Esophagus mucosa (tissue), 1 donor: ENCODE results near the gene PROSER3. TPM values are rescaled to one million over a fixed set of nuclear protein-coding genes. Genes with fewer than 3 reads are reported as not detected.
A peak's percentile ranks its signal among the peaks of the same experiment; 100 is the strongest.

Experiments used
- ATAC-seq: fragments of 200-7000 bp; cut with Tn5 transposase; one replicate; pipeline ENCODE4 v1.9.1; 2020
- total RNA-seq: library from RNA; stranded (reverse); gene quantifications from one replicate; pipeline ENCODE4 v1.2.4, GENCODE V29; 2023
- donor health status: DM: yes; HTN: yes; CAD: no.

The PROSER3 gene
- 14.7 TPM for total RNA-seq

DNA sequence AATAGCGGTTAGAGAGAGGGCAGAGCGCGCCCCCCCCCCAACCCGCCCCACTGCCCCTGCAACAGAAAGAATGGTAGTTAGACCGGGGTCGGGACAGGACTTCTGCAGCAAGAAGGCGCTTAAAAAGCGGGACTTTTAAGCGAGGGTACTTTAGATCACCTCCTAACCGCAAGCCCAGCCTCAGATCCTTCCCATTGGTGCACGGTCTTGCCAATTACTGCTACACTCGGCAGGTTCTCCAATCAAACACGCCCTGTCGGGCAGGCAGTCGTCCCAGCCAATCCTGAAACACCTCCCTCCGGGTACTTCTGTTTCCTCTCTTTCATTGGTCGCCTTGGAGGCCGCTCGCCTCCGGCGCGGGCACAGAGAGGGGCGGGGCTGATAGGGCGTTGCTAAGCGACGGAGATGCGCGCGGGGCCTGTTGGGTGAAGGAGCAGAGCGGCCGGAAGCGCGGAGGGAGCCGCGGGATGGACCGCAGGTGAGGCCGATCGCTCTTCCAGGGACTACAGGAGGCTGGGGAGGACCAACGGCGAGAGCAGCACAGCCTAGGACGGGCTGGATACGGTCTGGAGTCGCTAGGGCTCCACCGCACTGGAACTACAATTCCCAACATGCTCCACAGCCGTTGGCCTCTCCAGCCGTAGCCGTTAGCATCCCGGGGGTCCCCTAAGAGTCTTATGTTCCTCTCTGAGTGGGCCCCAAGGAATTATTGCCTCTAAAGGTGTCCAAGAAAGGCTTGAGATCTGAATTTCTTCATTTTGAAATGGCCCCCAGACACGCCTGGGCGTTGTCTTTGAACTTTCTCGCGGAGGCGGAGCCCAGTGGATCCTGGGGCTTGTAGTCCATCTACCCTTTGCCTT lies at the start of gene PROSER3:
Gene PROSER3 (plus strand): TSS at position 428 of the 860 bp plus-strand sequence. CDS start 40 bp downstream, at position 468.
- ATAC-seq: peak; percentile 95

DNA sequence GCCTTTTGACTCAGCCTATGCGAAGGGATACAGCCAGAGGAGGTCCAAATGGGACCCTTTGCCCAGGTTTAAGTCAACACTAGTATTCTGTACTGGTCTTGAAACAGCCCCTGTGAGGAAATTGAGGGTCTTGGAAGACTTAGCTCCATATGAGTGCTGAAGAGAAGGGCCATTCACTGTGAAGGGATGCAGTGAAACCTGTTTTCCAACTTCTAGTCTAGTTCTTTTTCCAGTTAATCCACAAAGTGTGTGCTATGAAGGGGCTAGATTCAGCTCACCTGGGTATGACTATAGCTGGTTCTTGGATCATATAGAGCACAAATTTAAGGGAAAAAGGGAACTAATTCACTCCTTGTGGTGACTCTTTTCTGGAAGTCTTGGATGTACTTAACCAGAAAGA lies 49.6 kb upstream of the PROSER3 start:
- peak; percentile 22 for ATAC-seq

DNA sequence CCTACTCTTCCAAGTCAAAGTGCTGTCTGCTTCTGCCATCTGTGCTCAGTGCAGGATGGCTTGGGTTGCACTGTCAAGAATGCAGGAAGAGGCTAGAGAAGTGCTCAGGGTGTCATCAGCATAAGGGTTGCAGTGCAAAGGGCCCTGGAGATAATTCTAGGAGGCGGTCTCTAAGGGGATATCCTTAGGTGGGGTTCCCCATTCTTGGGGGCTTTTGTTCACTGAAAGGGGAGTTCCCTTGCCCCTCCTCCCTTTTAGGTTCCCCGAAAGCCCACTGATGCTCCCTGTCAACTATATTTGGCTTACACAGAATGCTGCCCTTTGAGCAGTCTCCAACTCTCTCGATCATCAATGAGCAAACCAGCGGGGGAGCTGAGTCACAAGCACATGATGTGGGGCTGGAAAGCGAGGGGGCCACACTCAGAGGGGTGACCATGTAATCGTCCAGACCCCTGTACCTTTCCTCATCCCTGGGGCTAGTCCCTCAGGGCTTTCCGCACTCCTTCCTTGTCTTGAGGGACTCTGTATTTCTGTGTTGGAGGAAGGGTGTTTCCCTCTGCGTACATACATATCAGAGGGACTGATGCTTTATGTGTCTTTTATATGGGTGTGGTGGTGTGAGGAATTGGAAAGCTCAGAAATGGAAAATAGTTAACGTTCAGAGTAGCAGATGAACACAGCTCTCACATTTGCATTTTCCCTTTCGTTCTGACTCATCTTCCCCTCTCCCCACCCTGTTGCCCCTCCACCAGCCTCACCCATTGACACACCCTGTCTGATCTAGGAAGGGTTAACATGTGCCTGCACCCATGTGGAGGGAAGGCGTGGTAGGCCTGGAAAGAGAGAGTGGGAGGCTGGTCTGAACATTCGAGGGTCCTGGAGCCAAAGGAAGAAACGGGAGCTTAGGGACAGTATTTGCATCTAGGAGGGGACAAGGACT lies 46.9 kb upstream of the PROSER3 start:
- peak; percentile 51 for ATAC-seq

DNA sequence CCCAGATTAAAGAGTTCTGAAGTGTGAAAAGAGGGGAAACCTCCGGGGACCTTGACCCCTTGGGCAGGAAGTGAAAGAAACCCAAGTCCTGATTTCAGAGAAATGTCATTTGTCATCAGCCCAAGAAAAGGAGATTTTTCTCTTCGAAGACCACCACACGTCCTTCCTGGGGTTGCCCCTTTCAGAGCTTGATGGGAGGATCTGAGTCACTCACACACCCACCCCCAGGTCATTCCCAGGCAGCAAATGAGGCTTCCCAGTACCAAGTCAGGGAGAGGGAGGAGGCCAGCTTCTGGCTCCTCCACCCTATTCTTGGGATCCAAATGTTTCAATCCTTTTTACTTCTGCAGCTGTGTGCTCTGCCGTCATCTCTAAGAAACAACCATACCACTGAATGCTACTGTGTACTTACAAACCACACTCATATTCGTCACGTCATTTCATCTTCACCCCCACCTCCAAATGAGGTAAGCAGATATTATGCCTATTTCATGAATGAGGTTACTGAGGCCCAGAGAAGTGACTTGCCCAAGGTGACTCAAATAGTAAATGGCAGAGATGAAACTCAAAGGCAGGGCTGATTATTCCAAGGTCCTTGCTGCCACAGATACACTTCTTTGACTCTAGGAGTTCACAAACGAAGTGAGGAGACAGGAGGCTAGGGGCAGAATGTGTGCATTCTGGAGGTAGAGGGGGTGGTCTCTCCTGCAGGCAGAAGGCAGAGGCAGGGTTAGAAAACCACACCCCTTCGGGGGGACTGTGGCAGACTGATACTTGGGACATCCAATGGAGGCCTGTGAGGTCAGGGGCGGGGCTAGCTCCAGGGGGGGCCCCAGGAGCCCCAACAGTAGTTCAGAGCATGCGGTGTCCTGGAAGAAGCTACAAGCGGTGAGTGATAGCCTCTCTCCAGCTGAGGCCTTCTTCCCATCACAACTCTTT lies 45.1 kb upstream of the PROSER3 start:
- no peak for ATAC-seq

DNA sequence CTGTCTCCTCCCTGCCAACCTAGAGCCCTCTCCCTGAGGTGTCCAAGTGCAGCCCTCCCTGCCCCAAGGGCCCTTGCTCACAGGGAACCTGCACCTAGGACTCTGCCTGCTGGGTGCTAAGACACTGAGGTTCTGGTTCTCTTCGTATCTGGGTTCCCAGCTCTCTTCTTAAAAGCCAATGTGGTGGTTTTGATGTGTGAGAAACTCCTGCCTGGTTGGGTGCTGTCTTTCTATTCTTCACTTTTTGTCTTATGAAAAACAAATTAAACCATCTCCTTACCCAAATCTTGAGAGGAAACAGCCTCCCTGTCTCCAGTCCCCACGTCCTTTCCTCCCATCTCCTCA lies 44.5 kb upstream of the PROSER3 start:
- no peak for ATAC-seq

DNA sequence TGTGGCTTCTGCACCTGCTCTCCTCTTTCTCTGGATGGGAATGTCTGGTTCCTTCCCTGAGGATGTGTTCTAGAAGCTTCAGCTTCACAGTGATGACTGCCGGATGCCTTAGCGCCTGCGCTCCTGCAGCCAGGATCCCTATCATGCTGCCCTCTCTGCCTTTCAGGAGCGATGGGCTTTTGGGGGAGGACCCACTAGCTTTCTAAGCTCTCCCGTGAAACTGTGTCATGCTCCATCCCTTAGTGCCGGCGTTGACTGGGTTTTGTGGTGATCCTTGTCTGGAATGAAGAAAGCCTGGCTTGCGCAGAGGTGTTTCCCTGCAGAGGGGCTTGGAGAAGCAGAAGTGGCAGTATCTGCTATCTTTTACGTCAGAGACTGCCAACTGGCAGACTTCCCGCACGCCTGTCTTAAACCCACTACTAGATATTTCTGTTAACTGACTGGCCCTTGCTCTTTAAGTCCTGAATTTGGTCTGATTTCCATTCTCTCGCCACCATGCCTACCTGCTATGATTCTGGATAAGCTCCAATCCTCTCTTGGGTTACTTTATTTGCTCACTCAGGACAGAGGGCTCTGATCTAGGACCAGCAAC lies 44.0 kb upstream of the PROSER3 start:
- ATAC-seq: no peak

DNA sequence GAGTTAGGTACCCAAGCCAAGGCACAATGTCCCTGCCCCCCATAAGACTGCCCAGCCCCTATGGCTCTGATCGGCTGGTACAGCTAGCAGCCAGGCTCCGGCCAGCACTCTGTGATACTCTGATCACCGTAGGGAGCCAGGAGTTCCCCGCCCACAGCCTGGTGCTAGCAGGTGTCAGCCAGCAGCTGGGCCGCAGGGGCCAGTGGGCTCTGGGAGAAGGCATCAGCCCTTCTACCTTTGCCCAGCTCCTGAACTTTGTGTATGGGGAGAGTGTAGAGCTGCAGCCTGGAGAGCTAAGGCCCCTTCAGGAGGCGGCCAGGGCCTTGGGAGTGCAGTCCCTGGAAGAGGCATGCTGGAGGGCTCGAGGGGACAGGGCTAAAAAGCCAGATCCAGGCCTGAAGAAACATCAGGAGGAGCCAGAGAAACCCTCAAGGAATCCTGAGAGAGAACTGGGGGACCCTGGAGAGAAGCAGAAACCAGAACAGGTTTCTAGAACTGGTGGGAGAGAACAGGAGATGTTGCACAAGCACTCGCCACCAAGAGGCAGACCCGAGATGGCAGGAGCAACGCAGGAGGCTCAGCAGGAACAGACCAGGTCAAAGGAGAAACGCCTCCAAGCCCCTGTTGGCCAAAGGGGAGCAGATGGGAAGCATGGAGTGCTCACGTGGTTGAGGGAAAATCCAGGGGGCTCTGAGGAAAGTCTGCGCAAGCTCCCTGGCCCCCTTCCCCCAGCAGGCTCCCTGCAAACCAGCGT lies 43.2 kb upstream of the PROSER3 start:
- ATAC-seq: no peak

DNA sequence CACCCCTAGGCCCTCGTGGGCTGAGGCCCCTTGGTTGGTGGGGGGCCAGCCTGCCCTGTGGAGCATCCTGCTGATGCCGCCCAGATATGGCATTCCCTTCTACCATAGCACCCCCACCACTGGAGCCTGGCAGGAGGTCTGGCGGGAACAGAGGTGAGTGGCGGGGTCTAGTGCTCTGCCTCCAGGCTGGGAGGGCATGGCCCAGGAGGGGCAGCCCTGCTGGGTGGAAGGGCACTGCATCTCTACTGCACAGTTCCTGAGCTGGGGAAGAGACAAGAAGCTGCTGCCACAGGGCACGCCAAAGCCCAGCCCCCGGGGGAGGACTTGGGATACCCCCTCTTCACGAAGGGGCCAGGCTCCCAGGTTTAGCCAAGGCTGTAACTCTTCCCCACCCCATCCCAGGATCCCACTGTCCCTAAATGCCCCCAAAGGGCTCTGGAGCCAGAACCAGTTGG lies 42.6 kb upstream of the PROSER3 start:
- ATAC-seq: no peak

DNA sequence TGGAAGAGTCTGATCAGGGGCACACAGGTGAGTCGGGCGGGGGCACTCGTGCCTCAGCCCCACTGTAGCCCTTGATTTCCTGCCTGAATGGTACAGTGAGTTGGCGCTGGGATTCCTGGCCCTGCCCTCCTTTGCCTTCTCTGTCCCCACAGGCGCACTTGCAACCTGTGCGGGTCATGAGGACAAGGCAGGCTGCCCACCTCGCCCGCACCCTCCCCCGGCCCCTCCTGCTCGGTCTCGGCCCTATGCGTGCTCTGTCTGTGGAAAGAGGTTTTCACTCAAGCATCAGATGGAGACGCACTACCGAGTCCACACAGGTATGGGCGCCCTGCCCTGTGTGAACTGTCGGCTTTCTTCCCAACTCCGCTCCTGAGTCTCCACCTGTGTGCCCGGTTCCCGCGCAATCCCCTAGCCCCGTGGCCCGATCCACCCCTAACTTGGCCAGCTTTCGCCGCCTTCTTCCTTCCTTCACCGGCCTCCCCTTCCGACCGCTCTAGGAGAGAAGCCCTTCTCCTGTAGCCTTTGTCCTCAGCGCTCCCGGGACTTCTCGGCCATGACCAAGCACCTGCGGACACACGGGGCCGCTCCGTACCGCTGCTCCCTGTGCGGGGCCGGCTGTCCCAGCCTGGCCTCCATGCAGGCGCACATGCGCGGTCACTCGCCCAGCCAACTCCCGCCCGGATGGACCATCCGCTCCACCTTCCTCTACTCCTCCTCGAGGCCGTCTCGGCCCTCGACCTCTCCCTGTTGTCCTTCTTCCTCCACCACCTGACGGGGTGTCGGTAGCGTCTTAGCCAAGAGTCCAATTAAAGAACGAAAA lies 41.8 kb upstream of the PROSER3 start:
- peak; percentile 4 for ATAC-seq

DNA sequence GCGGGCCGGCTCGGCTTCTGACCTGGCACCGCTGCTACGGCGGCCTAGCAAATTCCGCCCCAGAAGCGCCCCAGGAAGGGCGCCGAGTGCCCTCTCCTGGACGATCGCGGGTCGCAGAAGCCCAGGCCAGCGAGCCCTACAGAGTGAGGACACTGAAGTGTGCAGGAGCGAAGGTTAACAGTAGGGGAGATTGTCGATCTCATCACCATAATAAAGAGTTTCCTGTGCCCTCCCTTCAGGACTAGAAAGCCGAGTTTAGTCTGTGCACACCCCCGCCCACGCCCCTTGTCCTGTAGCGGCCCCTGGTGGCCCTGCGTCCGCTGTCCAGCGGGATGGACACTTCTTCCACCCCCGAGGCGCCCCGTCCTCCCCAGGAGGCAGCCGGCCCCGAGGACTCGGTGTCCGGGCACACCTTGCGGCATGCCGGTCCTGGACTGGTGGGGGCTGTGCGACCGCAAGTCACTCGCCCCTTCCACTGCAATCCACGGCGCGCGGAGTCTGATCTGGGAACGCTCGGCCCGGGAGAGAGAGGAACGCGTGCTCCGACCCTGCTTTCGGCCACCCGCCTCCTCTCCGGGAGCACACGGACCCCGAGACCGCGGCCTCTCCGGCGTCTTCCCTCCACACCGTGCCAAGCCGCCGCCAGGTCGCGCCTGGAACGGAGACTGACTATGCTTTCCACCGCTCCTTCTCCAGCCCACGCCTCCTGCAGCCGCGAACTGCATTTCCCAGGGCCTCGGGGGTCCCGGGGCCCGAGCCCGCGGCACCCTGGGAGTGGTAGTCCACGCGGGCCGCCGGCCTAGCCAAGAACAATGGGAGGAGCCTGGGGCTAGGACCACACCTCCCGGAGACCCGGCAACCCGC lies 40.9 kb upstream of the PROSER3 start:
- peak; percentile 90 for ATAC-seq

DNA sequence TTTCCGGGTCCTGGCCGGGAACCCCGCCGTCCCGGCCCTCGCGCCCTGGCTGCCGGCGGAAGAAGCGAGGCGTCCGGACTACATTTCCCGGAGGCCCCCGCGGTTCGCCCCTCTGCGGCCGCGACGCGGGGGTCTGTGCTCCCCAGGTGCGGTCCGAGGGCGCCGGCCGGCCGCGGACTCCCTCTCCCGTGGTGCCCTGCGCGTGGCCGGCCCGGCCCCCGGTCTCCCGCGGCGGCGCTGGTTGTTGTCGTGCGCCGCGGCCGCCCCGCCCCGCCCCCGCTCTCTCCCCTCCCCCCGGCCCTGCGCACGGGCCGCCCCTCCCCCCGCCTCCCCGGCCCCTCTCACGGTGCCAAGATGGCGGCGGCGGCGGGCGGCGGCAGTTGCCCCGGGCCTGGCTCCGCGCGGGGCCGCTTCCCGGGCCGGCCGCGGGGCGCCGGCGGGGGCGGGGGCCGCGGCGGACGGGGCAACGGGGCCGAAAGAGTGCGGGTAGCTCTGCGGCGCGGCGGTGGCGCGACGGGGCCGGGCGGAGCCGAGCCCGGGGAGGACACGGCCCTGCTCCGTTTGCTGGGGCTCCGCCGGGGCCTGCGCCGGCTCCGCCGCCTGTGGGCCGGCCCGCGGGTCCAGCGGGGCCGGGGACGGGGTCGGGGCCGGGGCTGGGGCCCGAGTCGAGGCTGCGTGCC lies 40.2 kb upstream of the PROSER3 start, which contains the start of gene KMT2B:
Gene KMT2B (plus strand): TSS at position 339 of the 680 bp plus-strand sequence. CDS start 16 bp downstream, at position 355.
- peak; percentile 74 for ATAC-seq

DNA sequence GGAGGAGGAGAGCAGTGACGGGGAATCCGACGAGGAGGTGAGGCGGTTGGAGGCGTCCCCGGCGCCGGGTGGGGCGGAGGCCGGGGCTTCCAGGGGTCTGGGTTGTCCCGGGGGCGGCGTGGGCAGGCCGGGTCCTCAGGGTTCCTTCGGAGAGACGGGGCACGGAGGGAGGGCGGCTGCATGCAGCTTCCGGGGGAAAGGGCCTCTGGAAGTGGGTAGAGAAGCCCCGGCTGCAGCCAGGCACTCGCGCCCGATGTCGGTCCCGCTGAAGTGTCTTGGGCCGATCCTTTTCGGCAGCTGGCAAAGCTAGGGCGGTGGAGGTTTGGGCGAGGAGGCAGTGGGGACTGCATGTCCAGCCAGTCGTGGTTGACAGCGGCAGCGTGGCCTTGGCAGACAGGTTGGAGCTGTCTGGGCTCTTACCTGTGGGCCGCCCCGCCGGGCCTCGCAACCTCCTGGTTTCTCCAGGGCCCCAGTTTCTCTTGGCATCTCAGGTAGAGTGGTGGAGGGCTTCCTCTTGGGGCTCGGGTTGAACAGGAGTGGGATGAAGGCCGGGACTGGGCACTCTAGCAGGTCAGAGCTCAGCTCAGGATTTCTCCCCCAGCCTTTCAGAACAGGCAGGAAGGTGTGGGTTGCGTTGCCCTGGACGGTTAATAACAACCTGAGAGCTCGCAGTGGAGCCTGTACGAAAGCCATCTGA lies 39.5 kb upstream of the PROSER3 start:
- no peak for ATAC-seq

DNA sequence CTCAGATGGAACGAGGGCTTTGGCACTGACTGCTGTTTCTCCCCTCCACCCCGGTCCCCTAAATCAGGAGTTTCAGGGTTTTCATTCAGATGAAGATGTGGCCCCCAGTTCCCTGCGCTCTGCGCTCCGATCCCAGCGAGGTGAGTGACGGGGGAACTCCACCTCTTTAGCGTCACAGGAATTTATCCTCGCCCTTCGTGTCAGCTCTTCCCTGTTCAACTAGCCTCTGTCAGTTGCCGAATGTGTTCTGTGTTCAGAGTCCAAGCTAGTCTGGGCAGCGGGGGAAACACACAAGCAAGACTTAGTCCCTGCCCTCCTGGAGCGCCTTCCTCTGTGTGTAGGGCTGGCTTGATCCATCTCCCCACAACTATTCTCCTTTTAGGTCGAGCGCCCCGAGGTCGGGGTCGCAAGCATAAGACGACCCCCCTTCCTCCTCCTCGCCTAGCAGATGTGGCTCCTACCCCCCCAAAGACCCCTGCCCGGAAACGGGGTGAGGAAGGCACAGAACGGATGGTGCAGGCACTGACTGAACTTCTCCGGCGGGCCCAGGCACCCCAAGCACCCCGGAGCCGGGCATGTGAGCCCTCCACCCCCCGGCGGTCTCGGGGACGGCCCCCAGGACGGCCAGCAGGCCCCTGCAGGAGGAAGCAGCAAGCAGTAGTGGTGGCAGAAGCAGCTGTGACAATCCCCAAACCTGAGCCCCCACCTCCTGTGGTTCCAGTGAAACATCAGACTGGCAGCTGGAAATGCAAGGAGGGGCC lies 38.4 kb upstream of the PROSER3 start:
- no peak for ATAC-seq

DNA sequence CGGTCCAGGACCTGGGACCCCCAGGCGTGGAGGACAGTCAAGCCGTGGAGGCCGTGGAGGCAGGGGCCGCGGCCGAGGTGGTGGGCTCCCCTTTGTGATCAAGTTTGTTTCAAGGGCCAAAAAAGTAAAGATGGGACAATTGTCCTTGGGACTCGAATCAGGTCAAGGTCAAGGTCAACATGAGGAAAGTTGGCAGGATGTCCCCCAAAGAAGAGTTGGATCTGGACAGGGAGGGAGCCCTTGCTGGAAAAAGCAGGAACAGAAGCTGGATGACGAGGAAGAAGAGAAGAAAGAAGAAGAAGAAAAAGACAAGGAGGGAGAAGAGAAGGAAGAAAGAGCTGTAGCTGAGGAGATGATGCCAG lies 37.8 kb upstream of the PROSER3 start:
- ATAC-seq: no peak

DNA sequence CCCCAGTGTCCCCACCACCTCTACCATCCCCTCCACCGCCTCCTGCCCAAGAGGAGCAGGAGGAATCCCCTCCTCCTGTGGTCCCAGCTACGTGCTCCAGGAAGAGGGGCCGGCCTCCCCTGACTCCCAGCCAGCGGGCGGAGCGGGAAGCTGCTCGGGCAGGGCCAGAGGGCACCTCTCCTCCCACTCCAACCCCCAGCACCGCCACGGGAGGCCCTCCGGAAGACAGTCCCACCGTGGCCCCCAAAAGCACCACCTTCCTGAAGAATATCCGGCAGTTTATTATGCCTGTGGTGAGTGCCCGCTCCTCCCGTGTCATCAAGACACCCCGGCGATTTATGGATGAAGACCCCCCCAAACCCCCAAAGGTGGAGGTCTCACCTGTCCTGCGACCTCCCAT lies 37.3 kb upstream of the PROSER3 start:
- ATAC-seq: no peak

DNA sequence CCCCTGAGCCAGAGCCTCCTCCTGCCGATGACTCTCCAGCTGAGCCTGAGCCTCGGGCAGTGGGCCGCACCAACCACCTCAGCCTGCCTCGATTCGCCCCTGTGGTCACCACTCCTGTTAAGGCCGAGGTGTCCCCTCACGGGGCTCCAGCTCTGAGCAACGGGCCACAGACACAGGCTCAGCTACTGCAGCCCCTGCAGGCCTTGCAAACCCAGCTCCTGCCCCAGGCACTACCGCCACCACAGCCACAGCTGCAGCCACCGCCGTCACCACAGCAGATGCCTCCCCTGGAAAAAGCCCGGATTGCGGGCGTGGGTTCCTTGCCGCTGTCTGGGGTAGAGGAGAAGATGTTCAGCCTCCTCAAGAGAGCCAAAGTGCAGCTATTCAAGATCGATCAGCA lies 36.6 kb upstream of the PROSER3 start:
- no peak for ATAC-seq

DNA sequence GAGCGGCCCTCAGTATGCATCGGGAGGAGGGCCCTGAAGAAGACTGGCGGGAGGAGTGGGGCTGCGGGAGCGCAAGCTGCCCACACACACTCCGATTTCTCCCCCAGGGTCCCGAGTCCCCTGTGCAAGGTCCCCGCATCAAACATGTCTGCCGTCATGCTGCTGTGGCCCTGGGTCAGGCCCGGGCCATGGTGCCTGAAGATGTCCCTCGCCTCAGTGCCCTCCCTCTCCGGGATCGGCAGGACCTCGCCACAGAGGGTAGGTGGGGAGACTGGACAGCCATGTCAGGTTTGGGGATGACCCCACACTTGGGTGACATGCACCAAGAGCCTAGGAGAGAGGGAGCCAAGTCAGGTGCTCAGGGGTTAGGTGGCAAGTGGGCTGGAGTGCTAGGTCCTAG lies 35.5 kb upstream of the PROSER3 start:
- no peak for ATAC-seq
